Measurements from ENCODE around the gene TMED7. TPM values are rescaled to one million over a fixed set of nuclear protein-coding genes. Genes with fewer than 3 reads are reported as not detected.
A peak's percentile ranks its signal among the peaks of the same experiment; 100 is the strongest.

TMED7 gene
- total and polyA plus RNA-seq, 2 of the 4 experiments (the other 2 are of a cell fraction), result 75.6 to 86.7 TPM

GRCh38 chr5:115573133-115573532 lies 52.7 kb downstream of the TMED7 start:
- no CpG with 5 or more reads among the region's 2 CpGs for WGBS, 2 experiments (ENCODE audit: extremely low coverage in 2 of 2, insufficient read length in 1 of 2)
- dilution Hi-C loops (cut with HindIII; ENCODE audit: low sequenced_read_pairs, unreplicated experiment), result no loop called here
- no TSS peak for BruUV-seq (replicated peaks)

More at GRCh38 chr5:115573133-115573532, 52.7 kb downstream of the TMED7 start:
- no peak overlapping the region for H4K5ac ChIP-seq (ENCODE audit: low read depth, low read length)
- peaks cover 5 to 16% of the 10 kb centered on the region in 2 experiments; a peak in 2 of 4 replicates for H3K79me1 ChIP-seq (ENCODE audit: low read depth in 1 of 2, low read length in 2 of 2)
- no peak overlapping the region for H2BK15ac ChIP-seq (ENCODE audit: low read depth, low read length)
- TF ChIP-seq CHD1 (IDR thresholded peaks at IDR 0.05; ENCODE audit: low read depth, low read length) (no peak), USF2 (IDR thresholded peaks at IDR 0.05; ENCODE audit: low read depth, low read length) (no peak), SMC3 (IDR thresholded peaks at IDR 0.05; ENCODE audit: low read depth, low read length) (no peak)
- H3K27ac ChIP-seq (ENCODE audit: insufficient read depth, low read length), result no peak overlapping the region
- no peak overlapping the region for H3K4ac ChIP-seq (ENCODE audit: low read depth, low read length)
- in situ Hi-C loops (cut with MboI; ENCODE audit: low sequenced_read_pairs), result no loop called here
- H3K56ac ChIP-seq (ENCODE audit: extremely low read depth, insufficient read depth, low read length), result no peak overlapping the region
- ChIA-PET POLR2A (ENCODE audit: unreplicated experiment) (no interaction called here), CTCF (interaction anchor here (0.9 kb wide), 1 partner anchor 14 kb away, joined by 3 read pairs; no protein-coding TSS in a partner anchor)
- peak; percentile 67 for DNase-seq
- no peak overlapping the region for H4K91ac ChIP-seq (ENCODE audit: insufficient read depth, low read depth, low read length)
- H3K27me3 ChIP-seq (ENCODE audit: control insufficient read depth, insufficient read depth, low read length), result no peaks in the 10 kb centered on the region
- H2BK120ac ChIP-seq (ENCODE audit: low read depth, low read length), result no peak overlapping the region
- H3K9me3 ChIP-seq (ENCODE audit: control insufficient read depth, insufficient read depth, low read length), result peaks cover 3% of the 10 kb centered on the region; the same call in 1 of the 2 replicates
- H3K9me1 ChIP-seq (ENCODE audit: insufficient read depth, low read length), result peaks cover 5% of the 10 kb centered on the region; the same call in 1 of the 2 replicates
- no peak overlapping the region for H3K18ac ChIP-seq (ENCODE audit: low read depth, low read length)
- H3K4me3 ChIP-seq (ENCODE audit: insufficient read depth, low read depth, low read length), result no peak overlapping the region
- peaks cover 5% of the 10 kb centered on the region; the same call in 1 of the 2 replicates for H3K4me1 ChIP-seq (ENCODE audit: control insufficient read depth, insufficient read depth, low read length)
- H4K20me1 ChIP-seq (ENCODE audit: insufficient read depth, low read length), result no peaks in the 10 kb centered on the region
- H3K9ac ChIP-seq (ENCODE audit: low read depth, low read length), result no peak overlapping the region
- H3K36me3 ChIP-seq (ENCODE audit: control insufficient read depth, insufficient read depth, low read length), result no peaks in the 10 kb centered on the region
- no peak overlapping the region for H2BK5ac ChIP-seq (ENCODE audit: low read depth, low read length, poor library complexity, severe bottlenecking)
- H3K4me2 ChIP-seq (ENCODE audit: low read depth, low read length), result no peak overlapping the region
- intact Hi-C loops (cut with micrococcal nuclease), result no loop called here
- H2AFZ ChIP-seq (replicated peaks; ENCODE audit: low read length, poor library complexity), result no peak overlapping the region
- H2BK20ac ChIP-seq (ENCODE audit: low read depth, low read length), result no peak overlapping the region
- no peak overlapping the region for H3K14ac ChIP-seq (replicated peaks; ENCODE audit: low read depth, low read length)
- no peak overlapping the region for H2AK9ac ChIP-seq (replicated peaks; ENCODE audit: low read depth, low read length, poor library complexity)
- H4K8ac ChIP-seq (ENCODE audit: low read depth in 2 of 2, low read length in 2 of 2), result no peak overlapping the region
- H3K23ac ChIP-seq (ENCODE audit: low read depth, low read length), result no peak overlapping the region; the same call in 1 of the 2 replicates
- H2AK5ac ChIP-seq (ENCODE audit: low read depth, low read length), result no peak overlapping the region
- ATAC-seq (ENCODE audit: low read depth), result peak; percentile 57
